CD4-positive, alpha-beta T cell treated with Interleukin-4 for 4 hours (primary cell): Measurements from ENCODE around the gene MLLT3.

Experiments used
- DNase-seq: peaks from one replicate; pipeline ENCODE4 v3.0.0-alpha.2; 2020

Gene MLLT3

GRCh38 chr9:20472342-20473045 lies 149.8 kb downstream of the MLLT3 start:
- DNase-seq = no peak

GRCh38 chr9:20466328-20467008 lies 155.8 kb downstream of the MLLT3 start:
- no peak for DNase-seq

GRCh38 chr9:20464242-20464641 lies 158.1 kb downstream of the MLLT3 start:
- DNase-seq = no peak

- no peak for DNase-seq
These were observed 158.5 kb downstream of the MLLT3 start for GRCh38 chr9:20463823-20464222.

DNA sequence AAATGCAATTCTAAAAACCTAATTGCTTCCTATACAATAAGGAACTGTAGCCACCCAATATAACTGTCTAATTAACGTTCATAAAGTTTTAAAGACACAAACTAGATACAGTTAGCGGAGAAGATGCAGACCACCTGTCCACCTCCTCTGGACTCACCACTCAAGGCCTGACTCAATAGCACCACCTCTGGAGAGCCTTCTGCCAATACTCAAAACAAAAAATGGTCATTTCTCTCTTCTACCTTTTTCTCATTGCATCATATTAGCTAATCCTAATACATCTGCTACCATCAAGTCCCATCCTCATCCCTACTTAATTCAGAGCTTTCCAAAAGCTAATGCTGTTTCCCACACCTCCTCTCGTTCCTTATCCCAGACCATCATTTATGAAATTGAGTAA lies 159.9 kb downstream of the MLLT3 start:
- no peak for DNase-seq

GRCh38 chr9:20447291-20447690 lies 175.0 kb downstream of the MLLT3 start:
- DNase-seq = no peak

GRCh38 chr9:20446248-20446647 lies 176.1 kb downstream of the MLLT3 start:
- DNase-seq = no peak

- DNase-seq = no peak
These were observed 179.6 kb downstream of the MLLT3 start for GRCh38 chr9:20442461-20443319.

- no peak for DNase-seq
These were observed 180.4 kb downstream of the MLLT3 start for GRCh38 chr9:20441711-20442423.

- no peak for DNase-seq
These were observed 181.1 kb downstream of the MLLT3 start for GRCh38 chr9:20441166-20441565.

DNA sequence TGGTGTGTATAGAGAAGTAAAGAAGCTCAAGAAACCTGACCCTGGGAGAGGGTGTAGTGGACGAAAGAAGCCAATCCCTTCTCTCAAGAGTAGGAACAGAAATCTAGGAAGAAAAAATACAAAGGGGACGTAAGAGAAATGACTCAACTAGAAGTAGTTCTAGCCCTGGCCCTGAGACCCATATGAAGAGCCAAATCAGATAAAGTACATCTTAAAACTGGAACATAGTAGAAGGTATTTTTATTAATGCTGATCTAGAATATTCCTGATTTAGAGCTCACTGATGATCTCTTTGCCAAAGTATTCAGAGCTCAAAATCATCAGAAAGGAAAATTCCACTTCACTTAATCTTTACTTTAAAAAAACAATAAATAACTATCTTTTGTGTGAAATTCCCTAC lies 184.8 kb downstream of the MLLT3 start:
- DNase-seq = no peak

- DNase-seq = no peak
These were observed 185.7 kb downstream of the MLLT3 start for GRCh38 chr9:20436476-20437195.

GRCh38 chr9:20428976-20429375 lies 193.3 kb downstream of the MLLT3 start:
- no peak for DNase-seq

DNA sequence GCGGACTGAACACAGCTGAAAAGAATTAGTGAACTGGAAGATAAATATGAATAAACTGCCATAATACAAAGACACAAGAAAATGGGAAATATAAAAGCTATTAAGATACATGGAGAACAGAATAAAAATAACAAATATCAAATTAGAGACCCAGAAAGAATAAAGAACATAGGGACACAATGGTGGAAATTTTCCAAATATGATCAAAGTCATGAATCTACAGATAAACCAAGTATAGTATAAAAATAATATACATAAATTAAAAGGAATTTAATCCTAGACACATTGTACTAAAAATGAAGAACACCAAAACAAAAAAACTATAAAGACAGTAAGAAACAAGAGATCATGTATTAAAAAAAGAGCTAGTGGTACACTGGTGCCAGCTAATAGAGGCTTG lies 194.9 kb downstream of the MLLT3 start:
- no peak for DNase-seq

DNA sequence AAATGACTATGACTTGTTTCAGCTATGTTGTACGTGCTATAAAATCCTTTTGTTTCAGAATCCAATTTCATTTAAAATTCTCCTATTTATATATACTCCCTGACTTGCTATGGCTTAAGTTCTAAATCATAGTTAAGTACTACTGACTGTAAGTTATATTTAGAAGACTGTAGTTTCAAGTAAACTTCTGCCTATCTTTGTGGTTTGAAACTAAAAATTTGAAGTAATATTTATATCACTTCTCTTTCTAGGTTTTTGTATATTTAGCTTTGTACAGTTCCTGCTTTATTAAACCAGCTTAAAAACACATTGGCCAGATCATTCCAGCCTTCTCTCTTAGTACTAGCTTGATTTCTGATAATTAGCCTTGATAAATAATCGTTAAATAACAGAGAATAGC lies 196.3 kb downstream of the MLLT3 start:
- no peak for DNase-seq

GRCh38 chr9:20419533-20419932 lies 202.8 kb downstream of the MLLT3 start:
- no peak for DNase-seq

- DNase-seq = no peak
These were observed 203.8 kb downstream of the MLLT3 start for GRCh38 chr9:20418485-20418884.

DNA sequence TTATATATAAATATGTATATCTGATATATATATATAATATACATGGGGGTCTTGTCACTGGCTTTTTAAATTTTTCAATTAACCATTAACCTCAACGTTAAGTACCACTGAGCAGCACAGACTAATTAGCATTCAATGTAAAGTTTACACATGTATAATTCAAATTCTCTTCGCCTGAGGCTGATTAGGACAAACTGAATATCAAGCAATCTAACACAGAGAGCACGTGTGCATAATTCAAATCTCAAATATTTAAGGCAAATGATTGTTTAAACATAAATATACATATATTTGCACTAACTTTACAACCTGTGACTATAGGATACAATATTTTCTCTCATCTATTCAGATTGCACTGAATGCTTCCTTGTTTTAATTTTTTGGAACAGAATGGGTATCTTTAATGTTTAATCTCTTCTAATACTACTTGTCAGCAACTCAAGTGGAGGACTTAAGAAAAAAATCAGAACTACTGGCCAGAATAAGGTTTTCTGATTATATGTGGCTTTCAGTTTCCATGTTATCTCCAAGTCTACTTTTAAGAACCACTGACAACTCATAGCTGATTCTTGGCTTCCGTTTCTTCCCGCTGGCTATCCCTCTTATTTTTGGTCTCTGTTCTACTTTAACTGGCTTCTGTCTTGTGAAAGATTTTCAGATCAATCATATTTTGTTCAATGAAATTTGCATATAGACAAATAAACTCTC lies 204.8 kb downstream of the MLLT3 start:
- no peak for DNase-seq

- DNase-seq = no peak
These were observed 208.1 kb downstream of the MLLT3 start for GRCh38 chr9:20414150-20414549.

- no peak for DNase-seq
These were observed 212.8 kb downstream of the MLLT3 start for GRCh38 chr9:20409321-20410092.

GRCh38 chr9:20408513-20408912 lies 213.8 kb downstream of the MLLT3 start:
- DNase-seq = no peak
